Measurements from ENCODE around the gene SMO.
"Not testable (repeated sequence)": the region's sequence is repeated elsewhere in the genome, so short reads cannot be mapped to it uniquely, and the experiment has no call there.

The SMO gene

GRCh38 chr7:129231666-129232065 is 43.2 kb downstream of the SMO start:
- DNase-seq (ENCODE audit: low read depth, low spot score) = no peak

- DNase-seq (ENCODE audit: low read depth, low spot score) = no peak
Observed at GRCh38 chr7:129238546-129238945, 50.1 kb downstream of the SMO start.

- DNase-seq (ENCODE audit: low read depth, low spot score) = no peak
Observed at GRCh38 chr7:129240119-129240820, 51.8 kb downstream of the SMO start.

- DNase-seq (ENCODE audit: low read depth, low spot score) = no peak
Observed at GRCh38 chr7:129244220-129244619, 55.8 kb downstream of the SMO start.

- no peak for DNase-seq (ENCODE audit: low read depth, low spot score)
Observed at GRCh38 chr7:129245533-129245932, 57.1 kb downstream of the SMO start.

GRCh38 chr7:129247087-129247486 is 58.7 kb downstream of the SMO start:
- no peak for DNase-seq (ENCODE audit: low read depth, low spot score)

GRCh38 chr7:129252128-129252527 is 63.7 kb downstream of the SMO start:
- no peak for DNase-seq (ENCODE audit: low read depth, low spot score)

GRCh38 chr7:129252603-129253002 is 64.2 kb downstream of the SMO start:
- DNase-seq (ENCODE audit: low read depth, low spot score) = not testable (repeated sequence)

- no peak for DNase-seq (ENCODE audit: low read depth, low spot score)
Observed at GRCh38 chr7:129255800-129256199, 67.4 kb downstream of the SMO start.

GRCh38 chr7:129256221-129256620 is 67.8 kb downstream of the SMO start:
- DNase-seq (ENCODE audit: low read depth, low spot score) = no peak

GRCh38 chr7:129257168-129257567 is 68.7 kb downstream of the SMO start:
- DNase-seq (ENCODE audit: low read depth, low spot score) = no peak

GRCh38 chr7:129258649-129259389 is 70.4 kb downstream of the SMO start:
- DNase-seq (ENCODE audit: low read depth, low spot score) = peak; percentile 95

GRCh38 chr7:129262324-129262723 is 73.9 kb downstream of the SMO start:
- no peak for DNase-seq (ENCODE audit: low read depth, low spot score)

Measured in iPS DF 19.7 (cell line).